Peyer's patch (tissue), 4 donors: ENCODE results near the gene CLEC4D.

Experiments
- POLR2A ChIP-seq, 2 donors: fragments of 450-650 bp; IDR thresholded peaks; one replicate each; pipeline ENCODE4 v1.5.1; 2017; ENCODE audit warnings: antibody characterized with exemption in 2 of 2, mild to moderate bottlenecking in 2 of 2, moderate library complexity in 2 of 2
- TF ChIP-seq, protein P1 (sequence below), 6 experiments: fragments of 450-650 bp in 4 of 6; fragments of 200-600 bp in 2 of 6; sonication (generic) in 1 of 6; IDR thresholded peaks; one replicate each; pipeline ENCODE4 v1.5.1; 2017 to 2019; ENCODE audit warnings: antibody characterized with exemption in 6 of 6, mild to moderate bottlenecking in 3 of 6, moderate library complexity in 1 of 6

DNA sequence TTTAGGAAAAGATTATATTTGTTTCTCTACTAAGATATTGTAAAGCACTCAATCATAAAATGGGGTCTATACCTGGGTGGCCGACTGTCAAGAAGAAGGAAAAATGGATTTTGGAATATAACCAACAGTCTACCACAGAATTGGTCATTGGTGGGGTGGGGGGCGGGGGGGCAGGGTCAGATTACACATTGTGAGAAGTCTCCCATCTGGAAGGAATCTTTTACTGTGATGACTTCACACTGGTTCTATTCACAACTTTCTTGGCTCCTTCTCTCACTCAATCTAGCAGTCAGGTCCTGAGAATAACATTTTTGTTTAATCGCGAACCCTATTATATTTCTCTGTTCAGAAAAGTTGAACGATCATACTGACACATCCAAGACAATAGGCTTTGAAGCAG, 36.1 kb downstream of the CLEC4D start:
- TF ChIP-seq, protein P1, sequence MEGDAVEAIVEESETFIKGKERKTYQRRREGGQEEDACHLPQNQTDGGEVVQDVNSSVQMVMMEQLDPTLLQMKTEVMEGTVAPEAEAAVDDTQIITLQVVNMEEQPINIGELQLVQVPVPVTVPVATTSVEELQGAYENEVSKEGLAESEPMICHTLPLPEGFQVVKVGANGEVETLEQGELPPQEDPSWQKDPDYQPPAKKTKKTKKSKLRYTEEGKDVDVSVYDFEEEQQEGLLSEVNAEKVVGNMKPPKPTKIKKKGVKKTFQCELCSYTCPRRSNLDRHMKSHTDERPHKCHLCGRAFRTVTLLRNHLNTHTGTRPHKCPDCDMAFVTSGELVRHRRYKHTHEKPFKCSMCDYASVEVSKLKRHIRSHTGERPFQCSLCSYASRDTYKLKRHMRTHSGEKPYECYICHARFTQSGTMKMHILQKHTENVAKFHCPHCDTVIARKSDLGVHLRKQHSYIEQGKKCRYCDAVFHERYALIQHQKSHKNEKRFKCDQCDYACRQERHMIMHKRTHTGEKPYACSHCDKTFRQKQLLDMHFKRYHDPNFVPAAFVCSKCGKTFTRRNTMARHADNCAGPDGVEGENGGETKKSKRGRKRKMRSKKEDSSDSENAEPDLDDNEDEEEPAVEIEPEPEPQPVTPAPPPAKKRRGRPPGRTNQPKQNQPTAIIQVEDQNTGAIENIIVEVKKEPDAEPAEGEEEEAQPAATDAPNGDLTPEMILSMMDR (IDR thresholded peaks at IDR 0.05), result no peak
- no peak for TF ChIP-seq POLR2A (IDR thresholded peaks at IDR 0.05)
